GM21367 (cell line): ENCODE measurements around the gene PLA2G4D.
"Not testable (repeated sequence)": the region's sequence is repeated elsewhere in the genome, so short reads cannot be mapped to it uniquely, and the experiment has no call there.

Source experiments
- ATAC-seq: cut with Tn5 transposase; IDR thresholded peaks from one replicate; pipeline ENCODE4 v1.9.1; 2021; ENCODE audit not compliant: unreplicated experiment

The PLA2G4D gene

DNA sequence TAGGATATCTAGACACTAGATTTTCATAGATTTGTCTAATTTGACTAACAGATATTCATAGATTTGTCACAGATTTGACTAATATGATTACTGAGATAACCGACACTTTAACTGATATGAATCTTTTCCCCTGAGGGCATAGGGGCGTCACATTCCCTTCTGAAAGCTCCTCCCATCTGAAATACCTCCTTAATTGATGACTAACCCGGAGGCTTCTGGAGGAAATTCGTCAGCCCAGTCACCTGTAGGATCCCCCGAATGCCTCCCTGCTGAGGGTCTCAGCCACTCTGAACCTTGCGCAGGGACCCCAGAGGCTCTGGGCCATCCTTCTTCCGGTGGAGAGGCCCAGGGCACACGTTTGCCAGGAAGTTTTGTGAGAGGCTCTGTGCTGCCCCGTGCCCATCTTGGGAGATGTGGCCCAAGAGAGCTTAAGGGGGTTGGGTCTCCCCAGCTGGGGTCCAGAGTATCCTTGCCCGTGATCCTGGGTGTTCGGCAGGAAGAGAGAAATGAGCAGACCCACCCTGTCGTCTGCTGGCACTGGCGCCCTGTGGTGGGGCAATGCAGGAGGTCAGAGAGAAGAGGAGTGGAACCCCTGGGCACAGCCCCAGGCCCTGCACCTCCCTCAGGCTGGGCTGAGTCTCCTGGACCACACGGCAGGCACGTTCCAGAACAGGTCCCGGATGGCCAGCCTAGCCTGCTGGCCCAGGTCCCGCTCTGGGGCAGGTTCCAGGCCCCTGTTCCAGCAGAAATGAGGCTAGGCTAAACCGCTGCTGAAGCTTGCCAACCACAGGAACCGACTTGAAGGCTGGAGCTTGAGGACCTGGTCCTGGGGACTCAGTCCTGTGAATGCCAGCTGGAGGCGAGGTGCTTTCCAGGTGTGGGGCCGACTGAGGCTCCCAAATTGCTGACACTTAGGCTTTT lies 1.7 kb downstream of the PLA2G4D start:
- no peak for ATAC-seq

- not testable (repeated sequence) for ATAC-seq
These were observed 2.5 kb downstream of the PLA2G4D start for GRCh38 chr15:42091753-42092397.

GRCh38 chr15:42090781-42091180 lies 3.6 kb downstream of the PLA2G4D start:
- no peak for ATAC-seq

GRCh38 chr15:42090370-42090769 lies 4.0 kb downstream of the PLA2G4D start:
- no peak for ATAC-seq

- ATAC-seq: no peak
These were observed 4.4 kb downstream of the PLA2G4D start for GRCh38 chr15:42089942-42090341.

DNA sequence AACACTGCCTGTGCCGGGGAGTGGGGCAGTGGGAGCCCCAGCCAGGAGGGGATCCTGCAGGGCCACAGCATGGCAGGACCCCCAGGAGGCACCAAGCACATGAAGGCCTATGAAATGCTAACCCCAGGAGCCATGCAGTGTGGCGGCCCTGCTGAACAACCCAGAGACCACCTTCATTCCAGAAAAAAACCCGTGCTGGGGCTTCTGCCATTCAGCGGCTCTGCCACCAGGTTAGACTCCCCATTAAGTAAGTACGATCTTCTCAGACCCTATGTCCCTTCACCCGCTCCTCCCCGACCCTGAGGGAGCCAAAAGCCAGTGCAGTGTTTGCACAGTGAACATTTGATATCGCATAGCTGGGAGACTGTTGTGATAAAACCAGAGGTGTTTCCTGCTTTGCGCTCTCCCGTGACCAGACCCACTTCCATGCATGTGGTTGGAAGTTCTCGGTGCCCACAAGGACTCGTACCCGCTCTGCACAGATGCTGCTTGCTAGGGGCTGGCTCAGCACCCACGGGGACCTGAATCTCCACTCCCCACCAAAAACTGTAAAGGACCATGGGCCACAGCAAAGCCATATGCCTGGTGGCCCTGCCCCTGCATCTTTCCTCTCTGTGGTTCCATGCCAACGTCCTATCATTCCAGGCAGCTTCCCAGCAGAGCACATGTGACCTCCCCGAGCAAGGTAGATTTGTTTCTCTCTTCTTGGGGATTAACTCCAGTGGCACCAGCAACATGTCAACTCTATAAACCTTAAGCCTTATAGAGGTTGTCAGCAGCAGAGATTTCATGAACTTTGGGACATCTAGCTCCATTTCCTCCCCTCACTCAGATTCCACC lies 5.3 kb downstream of the PLA2G4D start:
- ATAC-seq: no peak

DNA sequence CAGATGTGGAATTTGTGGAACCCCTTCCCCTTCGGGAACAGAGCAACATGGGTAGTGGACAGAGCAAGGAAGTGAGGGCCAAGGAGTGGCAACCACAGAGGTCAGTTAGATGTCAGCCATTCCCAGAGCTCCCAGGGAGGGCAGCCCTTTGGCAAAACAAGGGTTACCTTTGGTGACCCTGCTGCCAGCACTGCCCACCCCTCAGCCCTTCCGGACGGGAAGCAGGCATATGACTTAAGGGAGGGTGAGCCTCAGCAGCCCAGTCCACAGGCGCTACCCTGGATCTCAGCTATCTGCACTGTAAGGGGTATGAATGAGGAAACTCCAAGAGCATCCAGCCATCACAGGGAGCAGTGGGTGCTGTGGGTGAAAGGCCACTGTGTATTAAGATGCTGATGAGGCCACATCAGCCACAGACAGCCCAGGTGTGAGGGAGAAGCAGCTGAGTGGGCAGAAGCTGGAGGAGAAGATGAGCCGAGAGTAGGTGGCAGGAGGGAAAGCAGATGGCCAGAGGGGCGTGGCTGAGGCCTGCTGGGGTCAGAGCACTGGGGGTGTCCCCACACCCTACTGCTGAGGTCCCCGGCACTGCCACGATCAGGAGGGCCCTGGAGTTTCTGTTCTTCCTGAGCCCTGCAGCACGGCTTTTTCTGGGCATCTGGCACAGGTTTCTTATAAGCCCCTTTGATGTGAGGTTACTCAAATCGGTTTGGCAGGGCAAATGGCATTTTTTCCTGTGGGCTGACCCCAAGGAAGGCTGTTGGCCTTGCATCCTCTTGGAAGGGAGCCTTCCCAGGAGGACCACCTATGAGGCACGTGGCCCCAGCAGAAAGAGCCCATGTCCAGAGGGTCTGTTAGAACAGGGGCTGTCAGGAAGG lies 6.2 kb downstream of the PLA2G4D start:
- ATAC-seq: no peak

DNA sequence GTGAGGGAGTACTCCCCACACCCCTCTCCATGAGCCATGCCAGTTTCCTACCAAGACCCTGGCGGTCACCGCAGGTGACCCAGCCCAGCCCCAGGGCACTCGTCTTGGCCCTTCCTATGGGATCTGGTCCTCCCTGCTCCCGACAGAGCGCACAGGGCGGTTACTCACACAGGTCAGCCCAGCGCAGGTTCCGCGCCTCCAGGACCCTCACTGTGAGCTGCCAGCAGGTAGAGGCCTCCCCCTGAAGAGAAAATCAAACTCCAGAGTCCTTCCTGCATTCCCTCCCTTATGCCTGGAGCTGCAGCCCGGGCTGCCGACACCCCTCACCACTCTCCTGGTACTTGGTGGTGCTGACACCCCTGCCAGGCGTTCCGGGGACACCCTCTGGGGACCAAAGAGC lies 6.9 kb downstream of the PLA2G4D start:
- ATAC-seq: no peak

DNA sequence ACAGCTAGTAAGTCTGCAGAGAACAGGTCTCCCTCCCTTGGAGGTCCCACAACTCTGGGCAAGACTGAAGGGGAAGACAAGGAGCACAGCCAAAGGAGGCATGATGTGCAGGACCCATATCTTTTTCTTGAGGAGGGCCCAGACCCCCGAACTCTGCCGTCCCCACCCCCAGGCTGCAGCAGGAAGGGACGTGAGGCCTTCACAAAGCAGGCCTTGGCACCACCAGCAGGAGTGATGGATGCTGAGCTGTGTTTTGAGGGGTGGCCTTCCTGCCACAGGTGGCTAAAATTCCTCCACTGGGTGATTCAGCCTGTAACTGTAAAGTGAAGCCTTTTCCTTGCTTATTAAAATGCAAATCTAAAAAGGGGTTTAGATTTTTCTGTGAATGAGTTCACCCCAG lies 8.6 kb downstream of the PLA2G4D start:
- no peak for ATAC-seq

DNA sequence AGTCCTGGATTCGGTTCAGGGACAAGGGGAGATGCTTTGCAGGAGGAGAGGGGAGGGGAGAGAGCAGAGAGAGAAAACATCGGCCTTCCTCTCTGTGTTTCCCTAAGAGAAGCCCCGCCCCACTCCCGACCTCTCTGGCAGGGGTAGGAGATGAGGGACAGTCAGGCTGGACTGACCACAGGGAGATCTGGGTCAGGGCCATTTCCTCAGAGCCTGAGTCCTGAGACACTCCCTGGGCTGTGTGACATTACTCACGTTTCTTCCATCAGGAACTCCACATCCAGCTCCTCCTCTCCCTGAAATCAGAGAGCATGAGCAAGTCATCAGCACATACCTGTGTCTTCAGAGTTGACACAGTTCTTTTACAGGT lies 9.1 kb downstream of the PLA2G4D start:
- no peak for ATAC-seq

GRCh38 chr15:42084465-42085235 lies 9.7 kb downstream of the PLA2G4D start:
- ATAC-seq: no peak

- ATAC-seq: no peak
These were observed 10.4 kb downstream of the PLA2G4D start for GRCh38 chr15:42083916-42084315.

DNA sequence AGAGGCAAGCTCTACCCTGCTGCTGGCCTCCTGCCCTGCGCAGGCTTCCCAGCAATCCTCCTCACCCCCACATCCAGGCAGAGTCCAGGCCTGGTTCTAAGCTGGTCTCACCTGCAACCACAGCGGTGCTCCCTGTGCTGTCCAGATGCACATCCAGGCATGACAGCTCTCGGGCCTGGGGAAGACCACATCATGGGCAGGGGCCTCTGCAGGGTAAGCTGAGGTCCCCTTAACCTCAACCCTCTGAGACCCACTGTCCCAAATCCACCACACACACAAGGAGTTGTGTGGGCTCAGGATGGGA lies 10.8 kb downstream of the PLA2G4D start:
- ATAC-seq: no peak

- no peak for ATAC-seq
These were observed 11.3 kb downstream of the PLA2G4D start for GRCh38 chr15:42082823-42083604.

DNA sequence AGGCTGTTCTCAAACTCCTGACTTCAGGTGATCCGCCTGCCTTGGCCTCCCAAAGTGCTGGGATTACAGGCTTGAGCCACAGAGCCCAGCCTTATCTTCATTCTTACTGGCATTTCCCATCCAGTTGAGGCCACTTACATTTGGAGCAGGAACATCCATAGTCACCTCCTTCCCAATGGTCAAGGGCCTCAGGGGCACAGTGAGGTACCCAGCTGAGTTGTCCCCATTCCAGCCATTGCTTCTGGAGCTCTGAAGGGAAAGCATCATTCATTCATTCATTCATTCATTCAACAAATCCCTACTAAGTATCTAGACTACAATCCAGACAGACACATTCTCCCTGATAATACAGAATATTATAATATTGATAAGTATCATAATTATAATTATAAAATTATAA lies 12.2 kb downstream of the PLA2G4D start:
- no peak for ATAC-seq

GRCh38 chr15:42080919-42081830 lies 13.2 kb downstream of the PLA2G4D start:
- ATAC-seq: no peak

- no peak for ATAC-seq
These were observed 14.0 kb downstream of the PLA2G4D start for GRCh38 chr15:42080186-42080918.
